Muscle of leg (tissue), 9 donors: ENCODE results near the gene BICDL1. TPM values are rescaled to one million over a fixed set of nuclear protein-coding genes. Genes with fewer than 3 reads are reported as not detected.

ENCODE experiments used
- polyA plus RNA-seq, 8 donors: library from polyadenylated mRNA; unstranded; fragments of 120-200 nt; gene quantifications; one replicate each; pipeline versions ENCODE4 v1.2.1 to v1.2.3, GENCODE V29; 2013; ENCODE audit warnings: inconsistent platforms in 1 of 8, low replicate concordance in 1 of 8; ENCODE audit not compliant: insufficient read length in 8 of 8, insufficient read depth in 1 of 8
- total RNA-seq: library from RNA; stranded (reverse); fragments of 120-200 nt; gene quantifications from one replicate; pipeline ENCODE4 v1.2.4, GENCODE V29; 2013

BICDL1 gene
- total and polyA plus RNA-seq, 9 donors, result 1.3 to 6.4 (median 3.4) TPM

Other genes starting within 250 kb of the BICDL1 start
- gene CIT, start 111.9 kb upstream of the BICDL1 start, total RNA-seq, result 9.5 TPM
- 10 to 100 TPM in 2 of 8 donors, 1 to 10 TPM in 6; 5.8 to 12.3 (median 9.2) TPM for gene CIT, start 111.9 kb upstream of the BICDL1 start, polyA plus RNA-seq
- gene RAB35, start 127.5 kb downstream of the BICDL1 start, total RNA-seq, result 21.3 TPM
- gene RAB35, start 127.5 kb downstream of the BICDL1 start, polyA plus RNA-seq, result 10 to 100 TPM; 24.5 to 34.9 (median 31.0) TPM
- 43.5 TPM for gene GCN1, start 205.5 kb downstream of the BICDL1 start, total RNA-seq
- gene GCN1, start 205.5 kb downstream of the BICDL1 start, polyA plus RNA-seq, result 10 to 100 TPM; 34.9 to 50.6 (median 42.4) TPM
- gene RPLP0, start 211.9 kb downstream of the BICDL1 start, total RNA-seq, result 4,054 TPM
- 1,000 to 10,000 TPM; 3,748 to 4,784 (median 4,368) TPM for gene RPLP0, start 211.9 kb downstream of the BICDL1 start, polyA plus RNA-seq